ENCODE results near the gene KHNYN.
"Not testable (repeated sequence)": the region's sequence is repeated elsewhere in the genome, so short reads cannot be mapped to it uniquely, and the experiment has no call there.

The KHNYN gene
- total RNA-seq: 264 to 445 (median 369) reads per million in 4 experiments

DNA sequence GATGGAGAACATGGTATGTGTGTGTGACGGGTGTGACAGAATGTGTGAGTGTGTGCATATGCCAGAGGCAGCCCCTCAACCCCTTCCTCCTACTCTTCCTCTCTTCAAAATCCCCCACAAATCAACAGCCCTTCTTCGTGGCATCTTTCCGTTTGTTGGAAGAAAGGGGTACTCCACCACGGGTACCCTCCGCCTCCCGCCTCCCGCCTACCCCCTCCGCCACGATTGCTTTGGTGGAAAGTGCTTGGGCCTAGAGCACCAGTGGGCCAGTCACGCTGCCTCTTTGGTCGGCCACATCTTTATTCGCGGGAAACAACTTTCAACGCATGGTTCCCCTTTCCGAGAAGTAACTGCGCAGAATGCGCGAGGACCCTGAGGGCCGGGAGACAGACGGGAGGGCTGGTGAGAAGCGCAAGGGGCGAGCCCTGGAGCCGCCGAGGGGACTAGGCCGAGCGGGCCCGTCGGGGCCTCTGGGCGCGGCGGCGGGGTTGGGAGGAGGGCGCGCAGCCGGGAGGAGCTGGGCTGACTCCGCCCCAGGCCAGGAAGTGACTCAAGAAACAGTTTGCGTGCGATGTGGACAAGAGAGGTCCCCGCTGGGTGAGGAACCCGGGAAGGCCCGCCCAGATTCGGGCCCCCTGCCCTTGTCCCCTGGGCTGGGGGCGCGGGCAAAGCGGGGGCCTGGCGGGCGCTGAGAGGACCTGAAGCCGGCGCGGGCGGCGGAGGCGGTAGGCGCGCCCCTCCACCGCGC, at the start of gene KHNYN, which contains the start of gene CBLN3:
Gene KHNYN (plus strand): TSS at position 560 of the 748 bp plus-strand sequence. CDS start 777 bp downstream, outside the sequence.
Gene CBLN3 (minus strand): TSS at position 274 of the 748 bp plus-strand sequence. CDS start 614 bp downstream, outside the sequence.
- peak; percentile 72 for DNase-seq

DNA sequence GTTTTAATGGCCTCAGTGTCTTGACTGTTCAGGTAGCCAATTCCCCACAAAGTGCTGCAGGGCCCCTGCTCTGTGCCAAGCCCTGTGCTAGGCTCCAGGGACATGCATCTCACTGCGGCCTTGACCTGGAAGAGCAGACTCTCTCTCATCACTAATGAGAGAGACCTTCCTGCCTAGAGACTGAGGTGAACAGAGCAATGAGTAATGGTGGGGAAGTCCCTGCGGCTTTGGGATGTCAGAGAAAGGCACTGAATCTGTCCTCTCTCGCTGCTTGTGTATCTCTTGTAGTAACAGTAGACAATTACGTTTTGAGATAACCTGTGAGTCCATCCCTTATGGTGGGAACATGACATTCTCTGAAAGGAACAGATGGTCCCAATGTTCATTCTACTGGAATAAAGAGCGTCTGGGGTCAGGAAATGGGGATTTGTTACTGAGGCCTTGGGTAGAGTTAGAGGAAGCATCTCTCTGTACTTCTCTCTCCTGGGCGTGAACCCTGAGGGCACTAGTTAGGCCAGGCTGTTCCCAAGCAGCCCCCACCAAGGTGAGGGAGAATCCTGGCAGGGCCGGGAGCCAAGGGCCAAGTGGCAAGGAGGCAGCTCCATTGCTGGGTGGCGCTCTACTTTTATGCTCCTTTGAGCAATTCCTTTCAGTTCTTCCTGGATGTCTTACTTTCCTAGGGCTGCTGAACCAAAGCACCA, 48.2 kb upstream of the KHNYN start:
- DNase-seq: no peak

DNA sequence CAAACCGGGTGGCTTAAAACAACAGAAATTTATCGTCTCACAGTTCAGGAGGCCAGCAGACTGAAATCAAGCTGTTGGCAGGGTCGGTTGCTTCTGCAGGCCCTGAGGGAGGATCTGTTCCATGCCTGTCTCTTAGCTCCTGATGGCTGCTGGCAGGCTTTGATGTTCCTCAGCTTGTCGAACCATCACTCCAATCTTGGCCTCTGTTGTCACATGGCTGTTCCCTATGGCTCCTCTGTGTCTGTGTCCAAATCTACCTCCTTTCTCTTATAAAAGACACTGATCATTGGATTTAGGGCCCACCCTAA, 47.7 kb upstream of the KHNYN start:
- DNase-seq: no peak

DNA sequence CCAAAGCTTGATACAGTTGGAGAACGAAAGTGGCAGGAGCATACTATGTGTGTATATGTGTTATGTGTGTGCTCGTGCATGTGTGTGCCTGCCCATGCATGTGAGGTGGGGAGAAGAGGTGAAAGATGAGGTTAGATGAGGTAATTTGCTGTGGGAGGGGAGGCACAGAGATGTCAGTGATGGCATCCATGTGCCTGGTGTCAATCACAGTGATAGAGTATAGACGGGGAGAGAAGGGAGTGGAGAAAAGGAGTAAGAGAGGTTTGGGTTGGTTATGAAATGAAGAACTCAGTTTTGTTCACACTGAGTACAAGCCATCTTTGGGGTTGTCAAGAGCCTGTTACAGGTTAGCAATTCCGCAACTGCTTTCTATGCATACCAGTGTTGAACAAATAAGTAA, 45.6 kb upstream of the KHNYN start:
- no peak for DNase-seq

DNA sequence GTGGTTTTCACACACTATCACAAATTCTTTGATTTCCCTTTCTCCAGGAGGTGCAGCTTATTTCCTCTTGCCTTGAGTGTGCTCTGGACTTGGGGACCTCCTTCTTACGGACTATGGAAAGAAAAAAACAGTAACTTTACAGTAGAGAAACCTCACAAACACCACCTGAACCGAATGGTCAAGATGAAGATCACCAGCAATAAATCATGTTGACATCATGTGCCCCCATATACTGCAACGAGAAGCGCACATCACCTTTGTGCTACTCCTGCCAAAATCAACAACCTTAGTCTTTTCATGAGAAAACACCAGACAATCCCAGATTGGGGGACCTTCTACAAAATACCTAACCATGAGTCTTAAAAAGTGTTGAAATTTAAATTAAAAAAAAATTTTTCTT, 44.2 kb upstream of the KHNYN start:
- no peak for DNase-seq

DNA sequence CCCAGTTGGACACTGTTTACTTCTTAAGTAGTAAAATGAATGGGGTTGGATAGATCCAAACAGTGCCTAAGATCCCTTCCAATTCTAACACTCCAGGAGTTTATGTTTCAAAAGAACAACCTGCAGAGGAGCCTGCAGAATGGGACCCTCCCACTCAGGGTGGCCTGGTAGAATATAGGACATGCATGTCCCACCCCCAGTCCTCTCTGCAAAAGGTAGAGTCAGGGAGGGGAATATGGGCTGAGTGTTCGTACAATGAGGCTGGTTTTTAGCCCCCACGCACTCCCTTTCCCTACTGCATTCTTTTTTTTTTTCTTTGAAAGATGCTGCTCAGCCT, 42.8 kb upstream of the KHNYN start:
- no peak for DNase-seq

DNA sequence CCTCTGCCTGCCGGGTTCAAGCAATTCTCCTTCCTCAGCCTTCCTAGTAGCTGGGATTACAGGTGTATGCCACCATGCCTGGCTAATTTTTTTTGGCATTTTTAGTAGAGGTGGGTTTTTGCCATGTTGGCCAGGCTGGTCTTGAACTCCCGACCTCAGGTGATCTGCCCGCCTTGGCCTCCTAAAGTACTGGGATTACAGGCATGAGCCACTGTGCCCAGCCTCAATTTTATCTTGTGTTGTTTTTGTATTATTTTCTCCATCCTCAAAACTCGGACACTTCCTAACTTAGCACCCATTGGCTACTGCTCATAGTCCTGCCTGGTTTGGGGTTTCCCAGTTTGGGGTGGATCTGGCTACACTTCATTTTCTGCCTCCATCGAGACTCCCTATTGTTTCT, 42.2 kb upstream of the KHNYN start:
- not testable (repeated sequence) for DNase-seq

DNA sequence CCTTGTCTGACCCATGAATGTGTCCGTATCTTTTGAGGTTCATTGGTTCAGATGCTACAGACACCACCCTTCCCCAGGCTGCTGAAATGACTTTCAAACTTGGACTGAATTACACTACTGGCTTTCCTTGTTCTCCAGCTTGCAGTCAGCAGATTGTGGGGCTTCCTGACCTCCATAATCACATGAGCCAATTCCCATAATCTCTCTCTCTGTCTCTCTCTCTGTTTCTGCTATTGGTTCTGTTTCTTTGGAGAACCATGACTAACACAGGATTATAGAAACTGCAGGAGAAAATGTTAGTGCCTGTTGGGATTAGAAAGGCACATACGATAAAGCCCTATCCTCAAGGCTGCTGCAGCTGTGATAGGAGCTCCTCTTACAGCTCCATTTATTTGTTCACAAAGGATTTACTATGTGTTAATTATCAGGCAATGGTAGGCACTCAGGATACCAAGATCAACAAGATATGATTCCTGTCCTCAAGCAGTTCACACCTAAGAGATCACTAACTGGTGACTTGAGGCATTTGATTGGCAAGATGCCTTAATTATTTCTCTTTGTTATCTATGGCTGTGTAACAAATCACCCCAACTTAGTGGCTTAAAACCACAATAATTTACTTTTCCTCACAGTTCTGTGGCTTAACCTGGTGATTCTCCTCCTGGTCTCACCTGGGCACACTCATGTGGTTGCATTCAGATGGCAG, 41.1 kb upstream of the KHNYN start:
- no peak for DNase-seq

DNA sequence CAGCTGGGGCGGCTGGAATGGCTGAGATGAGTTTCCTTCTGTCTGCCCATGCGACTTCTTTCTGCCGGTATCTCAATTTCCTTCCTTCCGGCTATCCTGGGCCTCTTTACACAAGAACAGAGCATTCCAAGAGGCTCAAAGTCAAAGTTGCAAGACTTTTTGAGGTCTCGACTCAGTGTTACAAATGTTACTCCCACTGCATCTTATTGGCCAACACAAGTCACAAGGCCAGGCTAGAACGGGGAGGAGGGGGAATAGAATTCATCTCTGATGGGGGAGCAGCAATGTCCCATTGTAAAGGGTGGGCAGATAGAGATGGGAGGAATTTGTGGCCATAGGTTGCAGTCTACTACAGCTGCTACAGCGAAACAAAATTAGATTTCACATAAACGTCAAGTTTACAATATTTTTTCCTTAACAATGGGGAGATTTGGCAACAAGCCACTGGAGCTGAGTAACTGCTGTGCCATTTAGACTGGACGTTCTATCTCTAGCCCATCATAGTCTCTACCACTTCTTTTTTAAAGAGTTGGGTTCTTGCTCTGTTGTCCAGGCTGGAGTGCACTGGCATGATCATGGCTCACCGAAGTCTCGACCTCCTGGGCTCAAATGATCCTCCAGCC, 40.4 kb upstream of the KHNYN start:
- DNase-seq: no peak

DNA sequence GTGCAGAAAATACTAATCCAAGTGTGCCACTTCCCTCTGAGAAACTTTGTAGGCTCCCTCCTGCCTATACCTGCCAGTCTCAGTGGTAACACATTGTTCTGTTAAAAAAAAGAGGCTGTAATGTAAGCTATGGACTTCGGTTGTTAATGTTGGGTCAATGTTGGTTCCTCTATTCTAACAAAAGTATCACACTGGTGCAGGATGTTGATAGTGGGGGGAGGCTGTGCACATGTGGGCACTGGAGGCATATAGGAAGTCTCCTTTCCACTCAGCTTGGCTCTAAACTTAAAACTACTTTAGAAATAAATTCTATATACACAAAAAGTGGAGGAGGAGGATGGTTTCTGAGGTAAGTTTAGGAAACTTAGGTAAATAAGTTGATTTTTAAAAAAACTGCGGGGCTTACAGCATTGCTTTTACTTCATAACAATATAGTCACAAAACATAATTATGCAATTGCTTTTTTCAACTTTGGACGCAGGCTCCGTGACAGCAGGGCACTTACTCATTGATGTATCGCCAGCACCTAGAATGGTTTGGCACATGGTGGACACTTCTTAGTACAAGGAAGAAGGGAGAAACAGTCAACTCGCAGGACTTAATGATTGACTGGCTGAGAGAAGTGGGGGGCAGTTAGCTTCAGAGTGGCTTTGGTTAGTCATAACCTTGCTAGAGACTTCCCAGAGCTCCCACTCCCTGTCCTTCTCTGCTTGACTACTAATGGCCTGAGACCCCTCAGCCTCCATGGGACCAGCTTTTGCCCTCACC, 38.9 kb upstream of the KHNYN start:
- no peak for DNase-seq

DNA sequence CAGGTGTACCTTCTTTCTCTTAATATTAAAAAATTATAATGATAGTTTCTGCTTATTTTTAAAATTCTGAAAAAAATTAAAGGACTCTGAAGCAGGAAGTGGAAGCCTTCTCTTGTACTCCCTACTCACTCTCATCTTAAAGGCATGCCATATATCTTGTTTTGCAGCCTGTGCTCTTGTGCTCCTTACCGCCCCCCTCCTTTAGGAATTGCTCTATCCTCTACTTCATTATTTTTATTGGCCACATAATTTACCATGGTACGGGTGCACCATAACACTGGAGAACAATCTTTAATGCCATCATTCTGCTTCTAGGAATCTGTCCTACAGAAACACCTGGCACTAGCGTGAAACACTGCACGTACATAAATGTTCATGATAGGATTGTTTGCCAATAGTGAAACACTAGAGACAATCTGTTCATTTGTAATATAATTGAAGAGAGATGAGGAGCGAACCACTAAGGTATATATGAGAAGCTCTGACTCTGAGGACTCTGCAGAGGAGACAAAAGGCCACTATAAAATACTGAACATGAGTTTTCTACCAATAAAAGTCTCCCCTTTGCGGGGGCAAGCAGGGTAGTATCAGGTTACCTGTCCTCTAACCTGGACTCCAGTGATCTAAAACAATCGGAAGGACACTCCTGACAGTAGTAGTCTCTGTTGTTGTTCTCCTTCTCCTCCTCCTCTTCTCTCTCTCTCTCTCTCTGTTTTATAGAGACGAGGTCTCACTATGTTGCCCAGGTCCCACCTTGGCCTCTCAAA, 37.2 kb upstream of the KHNYN start:
- DNase-seq: no peak

DNA sequence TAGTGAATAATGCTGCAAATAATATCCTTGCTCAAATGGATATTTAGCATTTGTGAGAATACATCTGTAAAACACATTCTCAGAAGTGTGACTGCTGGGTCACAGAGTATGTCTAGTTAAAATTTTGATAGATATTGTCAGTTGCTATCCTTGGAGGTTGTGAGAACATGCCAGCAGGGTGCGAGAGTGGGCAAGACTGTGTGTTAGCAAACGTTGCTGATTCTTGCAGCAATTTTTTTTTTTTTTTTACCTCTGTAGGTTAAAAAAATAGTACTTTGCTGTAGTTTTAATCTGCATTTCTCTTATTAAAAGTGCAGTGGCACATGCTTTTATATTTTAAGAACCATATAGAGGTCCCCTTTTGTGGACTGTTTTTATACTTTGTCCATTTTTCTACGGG, 35.5 kb upstream of the KHNYN start:
- DNase-seq: no peak

DNA sequence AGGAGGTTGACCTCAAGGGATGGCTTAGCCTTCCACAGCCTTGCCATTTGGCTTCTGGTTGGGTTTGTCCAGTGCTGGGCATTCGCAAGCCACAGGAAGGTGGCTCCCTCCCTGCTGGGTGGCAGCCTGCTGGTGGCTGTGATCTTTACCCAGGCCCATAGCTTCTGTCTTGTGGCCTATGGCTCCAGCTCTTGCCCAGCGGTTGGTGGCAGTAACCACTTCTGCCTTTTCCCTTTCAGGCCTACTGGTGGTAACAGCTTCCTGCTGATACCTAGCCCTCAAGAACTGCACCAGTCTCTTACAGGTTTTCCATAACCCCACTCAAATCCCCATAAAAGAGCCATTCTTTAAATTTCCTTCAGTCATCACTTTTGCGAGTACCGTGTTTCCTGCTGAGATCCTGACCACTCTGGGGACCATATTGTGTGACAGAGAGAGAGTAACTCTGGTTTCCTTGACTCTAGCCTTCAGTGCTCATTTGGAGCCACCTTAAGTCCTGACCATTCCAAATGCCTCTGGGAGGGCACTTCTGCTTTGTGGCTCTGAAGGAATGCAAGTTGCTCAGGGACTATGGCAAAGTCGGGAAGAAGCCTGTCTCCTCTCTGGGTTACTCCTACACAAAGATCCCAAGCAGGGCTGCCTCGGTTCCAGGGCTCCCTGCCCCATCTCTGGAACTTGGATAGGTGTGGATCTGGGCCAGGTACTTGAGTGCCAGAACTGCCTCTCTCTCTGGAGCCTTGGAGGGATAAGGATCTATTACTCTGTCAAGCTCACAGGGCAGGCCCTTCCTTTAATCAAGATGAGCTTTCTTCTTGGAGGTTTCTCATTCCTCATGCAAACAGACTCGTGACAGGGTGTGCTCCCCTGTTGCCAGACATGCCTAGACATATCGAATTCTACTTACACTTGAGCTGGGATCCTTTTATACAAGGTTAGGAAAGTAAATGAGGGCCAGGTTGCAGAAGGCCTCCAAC, 33.9 kb upstream of the KHNYN start:
- no peak for DNase-seq

DNA sequence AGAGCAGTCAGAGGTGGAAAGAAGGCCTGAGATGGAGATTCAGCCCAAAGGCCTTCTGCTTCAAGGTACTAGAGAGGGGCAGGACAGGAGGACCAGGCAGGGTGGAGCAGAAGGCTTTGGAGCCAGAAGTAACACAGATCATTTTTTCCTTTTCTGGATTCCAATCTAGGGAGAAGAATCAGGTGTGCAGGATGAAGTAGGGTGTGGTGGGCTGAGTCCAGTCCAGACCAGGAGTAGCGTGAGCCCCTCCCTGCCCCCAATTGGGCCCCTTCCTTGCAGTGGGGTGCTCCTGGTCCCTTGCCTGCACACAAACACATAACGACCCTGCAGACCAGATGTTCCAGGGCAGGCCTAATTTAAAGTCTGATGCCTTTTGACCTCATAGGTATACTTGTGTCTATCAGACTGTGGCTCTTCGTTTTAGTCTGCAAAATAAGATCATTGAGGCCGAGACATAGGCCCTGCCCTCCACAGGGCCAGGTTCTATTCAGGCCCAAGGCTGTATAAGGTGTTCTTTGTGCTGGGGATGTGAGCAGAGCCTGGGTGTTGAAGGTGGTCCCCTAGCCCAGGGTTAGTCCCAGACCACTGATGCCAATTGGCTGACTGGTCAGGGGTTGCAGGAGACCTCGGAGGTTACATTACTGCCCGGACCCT, 32.0 kb upstream of the KHNYN start:
- DNase-seq: no peak

DNA sequence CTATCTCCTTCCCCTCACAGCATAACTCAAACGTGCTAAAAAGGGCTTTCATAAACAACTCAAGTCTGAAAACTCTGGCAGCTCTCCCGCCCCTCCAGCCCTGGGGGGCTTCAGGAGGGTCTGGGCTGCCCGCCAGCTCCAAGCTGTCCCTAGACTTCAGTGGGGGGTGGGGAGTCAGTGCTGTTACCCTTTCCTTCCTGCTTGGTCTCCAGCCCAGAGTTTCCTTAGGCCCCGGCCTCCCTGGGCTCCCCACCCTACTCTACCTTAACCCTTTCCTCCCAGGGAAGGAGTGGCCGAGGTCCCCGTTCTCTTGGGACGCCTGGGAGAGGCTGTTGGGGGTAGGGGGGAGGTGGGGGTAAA, 31.5 kb upstream of the KHNYN start:
- no peak for DNase-seq

DNA sequence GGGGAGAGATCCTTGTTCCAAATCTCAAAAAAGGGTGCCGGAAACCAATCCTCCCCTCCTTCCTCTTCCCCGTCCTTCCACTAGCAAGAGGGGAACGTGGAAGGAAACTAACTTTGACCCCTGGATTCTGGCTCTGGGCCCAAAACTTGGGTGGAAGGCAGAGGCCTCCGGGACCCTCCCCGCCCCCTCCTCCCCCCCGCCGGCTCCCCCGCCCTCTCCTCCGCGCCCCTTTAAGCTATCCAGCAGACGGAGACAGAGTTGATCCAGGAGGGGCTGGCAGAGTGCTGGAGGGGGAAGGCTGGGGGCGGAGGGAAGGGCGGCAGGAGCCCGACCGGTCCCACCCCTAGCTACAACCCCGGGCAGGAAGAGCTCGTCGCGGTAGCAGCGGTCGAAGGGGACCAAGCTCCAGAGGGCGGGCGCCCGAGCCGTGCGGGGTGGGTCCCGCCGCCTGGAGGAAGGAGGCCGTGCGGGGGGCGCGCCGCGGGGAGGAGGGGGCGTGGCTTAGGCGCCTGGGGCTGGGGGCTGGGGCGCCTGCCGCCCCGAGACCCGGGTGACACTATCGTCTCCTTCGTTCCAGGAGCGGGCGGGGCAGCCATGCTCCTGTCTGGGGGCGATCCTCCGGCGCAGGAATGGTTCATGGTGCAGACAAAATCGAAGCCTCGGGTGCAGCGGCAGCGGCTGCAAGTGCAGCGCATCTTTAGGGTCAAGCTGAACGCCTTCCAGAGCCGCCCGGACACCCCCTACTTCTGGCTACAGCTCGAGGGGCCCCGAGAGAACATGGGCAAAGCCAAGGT, 30.9 kb upstream of the KHNYN start, which contains the start of gene NYNRIN:
Gene NYNRIN (plus strand): TSS at position 351 of the 794 bp plus-strand sequence. CDS start 244 bp downstream, at position 595.
- DNase-seq: peak; percentile 34

DNA sequence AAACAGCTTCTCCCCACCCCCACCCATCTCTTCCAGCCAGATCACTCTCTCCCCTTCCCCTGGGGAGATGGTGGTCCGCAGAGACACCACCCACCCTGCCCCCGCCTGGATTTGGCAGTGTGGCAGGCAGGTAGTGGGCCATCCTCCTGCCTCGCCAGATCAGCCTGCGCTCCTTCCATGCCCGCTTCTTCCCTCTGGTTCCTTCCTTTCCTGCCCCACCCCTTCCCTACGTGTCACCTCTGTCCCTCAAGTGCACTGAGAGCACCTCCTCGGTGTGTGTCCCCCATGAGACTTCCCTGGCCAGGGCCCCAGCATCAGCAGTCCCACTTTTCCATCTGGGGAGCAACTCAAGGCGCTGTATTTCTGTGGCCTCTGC, 30.3 kb upstream of the KHNYN start:
- DNase-seq: no peak

DNA sequence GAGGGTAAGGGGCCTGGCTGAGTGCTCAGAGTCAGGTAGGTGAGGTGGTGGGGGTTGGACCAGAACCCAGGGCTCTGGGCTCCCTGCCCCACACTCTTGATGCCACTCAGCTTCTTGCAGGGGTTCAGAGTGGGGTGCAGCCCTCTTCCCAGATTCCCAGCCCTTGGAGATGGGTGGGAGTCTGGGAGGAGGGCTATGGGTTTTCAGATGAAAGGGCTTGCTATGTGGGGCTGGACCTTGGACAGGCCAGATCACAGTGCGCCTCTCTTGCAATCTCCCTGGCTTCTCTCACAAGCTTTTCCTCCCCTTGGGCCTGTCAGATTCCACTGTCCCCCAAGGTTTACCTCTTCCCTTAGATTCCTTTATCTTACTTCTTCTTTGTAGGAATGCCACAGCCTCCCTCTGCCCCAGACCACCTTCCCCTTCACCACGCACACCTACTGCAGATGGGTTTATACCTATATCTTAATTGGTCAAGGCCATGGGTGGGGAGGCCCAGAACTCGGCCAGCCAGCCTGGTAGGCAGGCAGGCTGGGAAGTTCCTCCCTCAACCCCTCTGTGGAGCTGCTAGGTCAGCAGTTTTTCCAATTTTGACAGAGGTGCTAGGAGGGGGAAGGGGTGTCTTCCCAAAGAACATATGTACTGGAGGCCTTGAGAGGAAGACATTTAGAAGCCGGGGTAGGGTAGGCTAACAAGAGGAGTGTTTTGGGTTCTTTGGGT, 29.6 kb upstream of the KHNYN start:
- DNase-seq: no peak

Measured in effector CD8-positive, alpha-beta T cell (primary cell).